Spleen (tissue), 11 donors: Measurements from ENCODE around the gene B4GALNT3. TPM values are rescaled to one million over a fixed set of nuclear protein-coding genes. Genes with fewer than 3 reads are reported as not detected.

Experiments
- DNase-seq: peaks from one replicate; pipeline ENCODE4 v3.0.0-alpha.2; 2020
- H3K27ac ChIP-seq, 8 donors: fragments of 200-600 bp; sonication (generic) in 7 of 8; 1 replicate in 4 of 8; 2 replicates in 4 of 8; pipeline versions ENCODE4 v1.5.0 to v1.8.0; 2016 to 2021; ENCODE audit warnings: inconsistent platforms in 4 of 8, mild to moderate bottlenecking in 4 of 8, moderate library complexity in 1 of 8
- H3K27me3 ChIP-seq, 7 donors: fragments of 200-600 bp; sonication (generic) in 6 of 7; replicated peaks in 1 of 7; 1 replicate in 4 of 7; 2 replicates in 3 of 7; pipeline versions ENCODE4 v1.5.0 to v1.8.0; 2016 to 2021; ENCODE audit warnings: inconsistent platforms in 3 of 7, mild to moderate bottlenecking in 1 of 7
- H3K36me3 ChIP-seq, 6 donors: fragments of 200-600 bp; sonication (generic) in 5 of 6; 1 replicate in 4 of 6; 2 replicates in 2 of 6; pipeline versions ENCODE4 v1.5.0 to v1.8.0; 2016 to 2021; ENCODE audit warnings: inconsistent platforms in 2 of 6
- H3K4me1 ChIP-seq, 6 donors: fragments of 200-600 bp; sonication (generic) in 5 of 6; 1 replicate in 3 of 6; 2 replicates in 3 of 6; pipeline versions ENCODE4 v1.5.0 to v1.8.0; 2016 to 2021; ENCODE audit warnings: inconsistent platforms in 3 of 6
- H3K4me3 ChIP-seq, 8 donors: fragments of 200-600 bp; sonication (generic) in 7 of 8; 1 replicate in 4 of 8; 2 replicates in 4 of 8; pipeline versions ENCODE4 v1.5.0 to v1.8.0; 2016 to 2021; ENCODE audit warnings: inconsistent platforms in 4 of 8, mild to moderate bottlenecking in 4 of 8, moderate library complexity in 2 of 8
- H3K9me3 ChIP-seq, 8 donors: fragments of 200-600 bp; sonication (generic) in 7 of 8; 1 replicate in 4 of 8; 2 replicates in 4 of 8; pipeline versions ENCODE4 v1.5.0 to v1.8.0; 2016 to 2021; ENCODE audit warnings: inconsistent platforms in 4 of 8
- CTCF ChIP-seq, 11 experiments: fragments of 200-600 bp in 7 of 11; fragments of 450-650 bp in 4 of 11; sonication (generic) in 4 of 11; IDR thresholded peaks in 8 of 11; conservative IDR thresholded peaks in 3 of 11; 1 replicate in 7 of 11; 2 replicates in 4 of 11; pipeline versions ENCODE4 v1.4.0 to v1.8.0; 2016 to 2021; ENCODE audit warnings: antibody characterized with exemption in 11 of 11, inconsistent platforms in 4 of 11, mild to moderate bottlenecking in 1 of 11
- POLR2A ChIP-seq, 3 donors: fragments of 450-650 bp; IDR thresholded peaks; one replicate each; pipeline ENCODE4 v1.5.1; 2017; ENCODE audit warnings: antibody characterized with exemption in 3 of 3, mild to moderate bottlenecking in 1 of 3
- POLR2AphosphoS5 ChIP-seq, 3 donors: sonication (generic); formaldehyde crosslinking; IDR thresholded peaks; one replicate each; pipeline ENCODE4 v1.5.1; 2017; ENCODE audit warnings: antibody characterized with exemption in 3 of 3
- WGBS, 5 donors: extraction: QIAGEN DNeasy Blood & Tissue Kit in 3 of 5; methylation state at CpG; one replicate each; pipeline versions ENCODE4 v1.1.5 to v1.1.7; 2013 to 2018; 5-methylcytosine and 5-hydroxymethylcytosine counted together
- intact Hi-C: fragments of 100-400 bp; cut with DNase I; formaldehyde crosslinking; loops from one replicate; pipeline ENCODE4 v1.15.0; 2023; ENCODE audit warnings: low total_unique reads
- polyA plus RNA-seq, 3 donors: library from polyadenylated mRNA; stranded (reverse); fragments of 200-250 nt; gene quantifications; one replicate each; pipeline ENCODE4 v1.2.1, GENCODE V29; 2013
- total RNA-seq, 7 donors: library from RNA; depleted of rRNA in 3 of 7; stranded (reverse); fragments of >200 nt in 3 of 7; fragmentation: NEBNext Ultra II Directional in 4 of 7; extraction: Animal tissue kit (Norgen Biotek cat#: 25700) in 4 of 7; gene quantifications; one replicate each; pipeline versions ENCODE4 v1.1.0 to v1.2.1, GENCODE V29; 2016 to 2021
- donor health status: healthy with polysubstance abuse.
- donor health status: DM: no; HTN: no; CAD: no; lungs with moderate emphysema.
- donor health status: DM: no; HTN: no; CAD: no.
- donor health status: Bipolar disorder and iron deficiency.
- donor health status: healthy.
- donor health status: DM: no; HTN: no; CAD: no.
- donor health status: DM: yes; HTN: yes; CAD: no.

B4GALNT3 gene
- total and polyA plus RNA-seq, 10 donors: 0.28 to 2.0 (median 1.5) TPM

GRCh38 chr12:467591-467990, 7.9 kb downstream of the B4GALNT3 start:
- Histone ChIP-seq H3K4me1 (no peaks in the 10 kb centered on the region), H3K27me3 (peaks cover 0 to 30% (median 0%) of the 10 kb centered on the region in 7 donors), H3K27ac (no peak overlapping the region), H3K36me3 (no peaks in the 10 kb centered on the region), H3K9me3 (no peaks in the 10 kb centered on the region), H3K4me3 (no peak overlapping the region)
- DNase-seq: no peak
- no peak for TF ChIP-seq POLR2AphosphoS5 (IDR thresholded peaks at IDR 0.05)
- no peak for TF ChIP-seq CTCF (IDR thresholded peaks at IDR 0.05 in 8 of 11, conservative IDR thresholded peaks at IDR 0.05 in 3 of 11)
- TF ChIP-seq POLR2A (IDR thresholded peaks at IDR 0.05): no peak
- intact Hi-C loops: no loop called here
- WGBS, 5 donors: 82 to 95% (median 83%) methylated on average over 6 of the region's 6 CpGs

DNA sequence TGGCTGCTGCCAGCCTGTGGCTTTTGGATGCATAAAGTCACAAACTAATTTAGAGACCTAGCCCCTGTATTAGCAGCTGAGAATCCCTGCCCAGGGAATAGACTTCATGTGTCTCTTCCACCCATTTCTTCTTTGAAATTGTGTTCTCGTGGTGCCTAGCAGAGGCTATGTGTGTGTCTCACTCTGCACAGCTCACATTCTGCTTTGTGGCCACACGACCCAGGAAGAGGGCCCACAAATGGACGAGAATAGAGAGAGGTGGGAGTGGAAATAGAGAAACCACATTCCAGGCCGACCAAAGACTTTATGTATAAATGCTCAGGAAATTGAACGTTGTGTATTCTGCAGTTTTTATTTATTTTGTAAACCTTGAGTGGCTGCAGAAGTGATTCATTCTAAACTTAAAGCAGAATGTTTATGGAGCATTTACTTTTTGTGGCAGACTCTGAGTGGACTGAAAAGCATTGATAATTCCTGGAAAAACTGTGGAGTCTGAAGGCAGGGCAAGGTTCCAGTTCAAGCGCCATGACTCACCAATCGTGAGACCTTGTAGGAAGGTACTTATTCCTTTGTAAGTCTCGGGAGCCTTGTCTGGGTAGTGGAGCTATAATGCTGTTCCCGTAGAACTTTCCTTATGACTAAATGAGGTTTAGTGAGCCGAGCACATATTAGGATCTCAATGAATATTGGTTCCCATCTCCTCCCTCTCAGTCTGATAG, 9.1 kb downstream of the B4GALNT3 start:
- H3K4me1 ChIP-seq: no peaks in the 10 kb centered on the region
- peaks cover 0 to 32% (median 0%) of the 10 kb centered on the region in 7 donors for H3K27me3 ChIP-seq
- no peak for DNase-seq
- no peak overlapping the region for H3K27ac ChIP-seq
- H3K36me3 ChIP-seq: no peaks in the 10 kb centered on the region
- H3K9me3 ChIP-seq: no peaks in the 10 kb centered on the region
- TF ChIP-seq POLR2A (IDR thresholded peaks at IDR 0.05) (no peak), CTCF (IDR thresholded peaks at IDR 0.05 in 8 of 11, conservative IDR thresholded peaks at IDR 0.05 in 3 of 11) (no peak), POLR2AphosphoS5 (IDR thresholded peaks at IDR 0.05) (no peak)
- intact Hi-C loops: no loop called here
- H3K4me3 ChIP-seq: no peak overlapping the region
- WGBS, 5 donors: 66 to 81% (median 68%) methylated on average over 10 of the region's 10 CpGs

- Histone ChIP-seq H3K9me3 (no peaks in the 10 kb centered on the region), H3K27me3 (peaks cover 0 to 41% (median 0%) of the 10 kb centered on the region in 7 donors), H3K36me3 (no peaks in the 10 kb centered on the region), H3K4me3 (no peak overlapping the region), H3K27ac (no peak overlapping the region), H3K4me1 (no peaks in the 10 kb centered on the region)
- WGBS, 5 donors: 72 to 82% (median 76%) methylated on average over 11 of the region's 11 CpGs
- intact Hi-C loops: no loop called here
- no peak for DNase-seq
- TF ChIP-seq POLR2AphosphoS5 (IDR thresholded peaks at IDR 0.05) (no peak), POLR2A (IDR thresholded peaks at IDR 0.05) (no peak), CTCF (IDR thresholded peaks at IDR 0.05 in 8 of 11, conservative IDR thresholded peaks at IDR 0.05 in 3 of 11) (no peak)
Observed at GRCh38 chr12:470133-470532, 10.4 kb downstream of the B4GALNT3 start.

- DNase-seq: no peak
- TF ChIP-seq POLR2AphosphoS5 (IDR thresholded peaks at IDR 0.05) (no peak), CTCF (IDR thresholded peaks at IDR 0.05 in 8 of 11, conservative IDR thresholded peaks at IDR 0.05 in 3 of 11) (no peak), POLR2A (IDR thresholded peaks at IDR 0.05) (no peak)
- Histone ChIP-seq H3K4me3 (no peak overlapping the region), H3K4me1 (no peaks in the 10 kb centered on the region), H3K27me3 (peaks cover 0 to 52% (median 0%) of the 10 kb centered on the region in 7 donors), H3K36me3 (no peaks in the 10 kb centered on the region), H3K27ac (no peak overlapping the region), H3K9me3 (no peaks in the 10 kb centered on the region)
- 77 to 86% (median 82%) methylated on average over 5 of the region's 5 CpGs for WGBS, 5 donors
- intact Hi-C loops: no loop called here
Observed at GRCh38 chr12:473198-473597, 13.5 kb downstream of the B4GALNT3 start.
